ENCODE results near the gene FBXO38. TPM values are rescaled to one million over a fixed set of nuclear protein-coding genes. Genes with fewer than 3 reads are reported as not detected.

FBXO38 gene
- total RNA-seq, 2 experiments from 2014 or later, result 37.6 to 49.5 TPM

DNA sequence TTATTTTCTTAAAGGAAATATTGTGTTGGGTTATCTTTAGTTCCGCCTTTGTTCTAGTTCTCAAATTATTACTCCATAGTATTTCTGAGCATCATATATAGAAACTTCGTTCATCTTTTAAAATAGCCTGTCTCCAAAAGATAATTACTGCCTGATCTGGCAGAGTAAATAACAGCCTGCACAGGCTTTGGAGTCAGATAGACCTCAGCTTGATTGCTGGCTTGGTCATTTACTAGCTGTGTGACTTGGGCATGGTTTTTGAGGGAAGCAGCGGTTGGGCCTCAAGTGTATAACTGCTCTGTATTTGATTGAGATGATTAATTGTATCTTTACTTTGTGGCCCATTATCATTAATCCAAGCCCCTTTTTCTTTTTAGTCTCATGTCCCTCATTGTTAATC lies 50.1 kb downstream of the FBXO38 start:
- Histone ChIP-seq H3K9me2 (ENCODE audit: insufficient read depth, low read length) (no peaks in the 10 kb centered on the region), H2AFZ (ENCODE audit: low read length) (no peak overlapping the region), H4K20me1 (ENCODE audit: insufficient read depth, low read length) (no peaks in the 10 kb centered on the region), H3K4me2 (ENCODE audit: low read length) (no peak overlapping the region), H3K36me3 (ENCODE audit: insufficient read depth, low read length) (peaks cover 79% of the 10 kb centered on the region), H3K27ac (ENCODE audit: low read depth, low read length, poor library complexity, severe bottlenecking) (no peak overlapping the region), H3K4me1 (ENCODE audit: insufficient read depth, low read length, poor library complexity, severe bottlenecking) (no peaks in the 10 kb centered on the region), H3K79me2 (ENCODE audit: insufficient read depth, low read depth, low read length) (no peaks in the 10 kb centered on the region), H3K9me3 (ENCODE audit: low read length) (no peaks in the 10 kb centered on the region), H3K4me3 (ENCODE audit: low read depth, low read length, poor library complexity, severe bottlenecking) (no peak overlapping the region)
- intact Hi-C loops (cut with micrococcal nuclease; ENCODE audit: unreplicated experiment), result loop anchor here (2.0 kb wide), 1 partner anchor 25 kb away; no protein-coding TSS in a partner anchor
- CTCF ChIA-PET (ENCODE audit: unreplicated experiment), result no interaction called here
- POLR2A ChIA-PET, result no interaction called here
- no TSS peak for BruUV-seq (replicated peaks)
- DNase-seq (ENCODE audit: low spot score), result no peak
- TF ChIP-seq CTCF (conservative IDR thresholded peaks at IDR 0.05; ENCODE audit: low read length) (no peak), EZH2phosphoT487 (IDR thresholded peaks at IDR 0.05; ENCODE audit: borderline replicate concordance, low read depth, low read length) (no peak)

DNA sequence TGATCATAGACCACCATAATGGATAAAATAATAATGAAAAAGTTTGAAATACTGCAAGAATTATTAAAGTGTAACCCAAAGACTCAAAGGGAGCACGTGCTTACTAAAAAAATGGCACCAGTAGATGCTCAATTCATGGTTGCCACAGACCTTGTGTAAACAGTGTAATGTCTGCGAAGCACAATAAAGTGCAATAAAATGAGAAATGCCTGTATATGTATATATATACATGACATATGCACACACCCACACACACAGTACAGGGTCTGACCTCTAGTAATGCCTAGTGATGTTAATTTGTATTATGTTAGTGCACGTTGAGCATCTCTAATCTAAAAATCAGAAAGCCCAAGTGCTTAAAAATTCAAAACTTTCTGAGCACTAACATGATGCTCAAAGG lies 52.3 kb downstream of the FBXO38 start:
- H4K20me1 ChIP-seq (ENCODE audit: insufficient read depth, low read length), result no peaks in the 10 kb centered on the region
- BruUV-seq (replicated peaks), result no TSS peak
- no peak overlapping the region for H3K4me3 ChIP-seq (ENCODE audit: low read depth, low read length, poor library complexity, severe bottlenecking)
- no peak overlapping the region for H3K27ac ChIP-seq (ENCODE audit: low read depth, low read length, poor library complexity, severe bottlenecking)
- POLR2A ChIA-PET, result no interaction called here
- H3K9me3 ChIP-seq (ENCODE audit: low read length), result no peaks in the 10 kb centered on the region
- no peak overlapping the region for H2AFZ ChIP-seq (ENCODE audit: low read length)
- CTCF ChIA-PET (ENCODE audit: unreplicated experiment), result no interaction called here
- intact Hi-C loops (cut with micrococcal nuclease; ENCODE audit: unreplicated experiment), result no loop called here
- DNase-seq (ENCODE audit: low spot score), result no peak
- no peaks in the 10 kb centered on the region for H3K9me2 ChIP-seq (ENCODE audit: insufficient read depth, low read length)
- no peaks in the 10 kb centered on the region for H3K79me2 ChIP-seq (ENCODE audit: insufficient read depth, low read depth, low read length)
- H3K36me3 ChIP-seq (ENCODE audit: insufficient read depth, low read length), result peaks cover 84% of the 10 kb centered on the region
- H3K4me1 ChIP-seq (ENCODE audit: insufficient read depth, low read length, poor library complexity, severe bottlenecking), result no peaks in the 10 kb centered on the region
- TF ChIP-seq EZH2phosphoT487 (IDR thresholded peaks at IDR 0.05; ENCODE audit: borderline replicate concordance, low read depth, low read length), result no peak
- no peak overlapping the region for H3K4me2 ChIP-seq (ENCODE audit: low read length)

DNA sequence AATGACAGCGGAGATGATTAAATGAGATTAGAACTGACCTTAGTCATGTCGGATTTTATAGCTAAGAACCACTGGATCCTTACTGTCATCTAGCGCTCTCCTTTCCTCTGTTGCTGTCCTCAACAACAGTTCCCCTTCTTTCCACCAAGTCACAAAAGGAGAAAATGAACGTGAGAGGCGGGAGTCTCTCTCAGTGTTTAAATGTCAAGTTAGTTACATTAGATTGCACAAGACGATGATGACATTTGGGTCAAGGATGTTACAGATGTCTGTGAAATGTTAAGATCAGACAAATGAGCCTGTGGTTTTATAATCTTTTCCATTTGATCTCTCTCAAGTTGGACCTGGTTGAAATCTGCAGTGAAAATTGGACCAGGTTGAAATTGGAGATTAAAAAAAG lies 53.5 kb downstream of the FBXO38 start:
- intact Hi-C loops (cut with micrococcal nuclease; ENCODE audit: unreplicated experiment), result no loop called here
- no peaks in the 10 kb centered on the region for H3K4me1 ChIP-seq (ENCODE audit: insufficient read depth, low read length, poor library complexity, severe bottlenecking)
- BruUV-seq (replicated peaks), result no TSS peak
- peaks cover 82% of the 10 kb centered on the region for H3K36me3 ChIP-seq (ENCODE audit: insufficient read depth, low read length)
- no peak overlapping the region for H2AFZ ChIP-seq (ENCODE audit: low read length)
- no peaks in the 10 kb centered on the region for H3K9me3 ChIP-seq (ENCODE audit: low read length)
- no peak overlapping the region for H3K4me3 ChIP-seq (ENCODE audit: low read depth, low read length, poor library complexity, severe bottlenecking)
- no peak for TF ChIP-seq EZH2phosphoT487 (IDR thresholded peaks at IDR 0.05; ENCODE audit: borderline replicate concordance, low read depth, low read length)
- no peak for TF ChIP-seq CTCF (conservative IDR thresholded peaks at IDR 0.05; ENCODE audit: low read length)
- H3K79me2 ChIP-seq (ENCODE audit: insufficient read depth, low read depth, low read length), result no peaks in the 10 kb centered on the region
- H3K4me2 ChIP-seq (ENCODE audit: low read length), result no peak overlapping the region
- CTCF ChIA-PET (ENCODE audit: unreplicated experiment), result no interaction called here
- POLR2A ChIA-PET, result interaction anchor here (0.8 kb wide), 1 partner anchor 16 kb away, joined by 3 read pairs; no protein-coding TSS in a partner anchor
- no peak for DNase-seq (ENCODE audit: low spot score)
- no peak overlapping the region for H3K27ac ChIP-seq (ENCODE audit: low read depth, low read length, poor library complexity, severe bottlenecking)
- no peaks in the 10 kb centered on the region for H3K9me2 ChIP-seq (ENCODE audit: insufficient read depth, low read length)
- no peaks in the 10 kb centered on the region for H4K20me1 ChIP-seq (ENCODE audit: insufficient read depth, low read length)
